ENCODE results near the gene RCOR2. TPM values are rescaled to one million over a fixed set of nuclear protein-coding genes. Genes with fewer than 3 reads are reported as not detected.
"Not testable (repeated sequence)": the region's sequence is repeated elsewhere in the genome, so short reads cannot be mapped to it uniquely, and the experiment has no call there.

RCOR2 gene
- total and polyA plus RNA-seq, 2 experiments from 2014 or later = 5.5 to 66.9 TPM

DNA sequence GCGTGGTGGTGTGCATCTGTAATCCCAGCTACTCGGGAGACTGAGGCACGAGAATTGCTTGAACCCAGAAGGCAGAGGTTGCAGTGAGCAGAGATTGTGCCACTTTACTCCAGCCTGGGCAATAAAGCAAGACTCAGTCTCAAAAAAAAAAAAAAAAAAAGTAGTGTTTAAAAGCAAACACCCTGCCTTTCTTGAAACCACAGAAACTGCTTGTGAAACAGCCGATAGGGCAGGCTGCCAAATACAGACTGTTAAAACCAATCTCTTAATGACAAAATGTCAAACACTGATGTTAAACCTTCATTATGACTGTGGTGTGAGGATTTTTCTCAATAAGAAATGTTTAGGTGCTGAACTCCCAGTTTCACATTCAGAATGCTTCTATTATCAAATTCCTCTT, 50.8 kb downstream of the RCOR2 start:
- Mint-ChIP-seq H3K9me3 (no peaks in the 10 kb centered on the region), H3K4me1 (peaks cover 60% of the 10 kb centered on the region), H3K27ac (no peak overlapping the region), H3K27me3 (ENCODE audit: insufficient read depth, low read depth, poor library complexity) (peaks cover 9% of the 10 kb centered on the region), H3K4me3 (no peak overlapping the region), H3K36me3 (ENCODE audit: low read depth) (peaks cover 7% of the 10 kb centered on the region; the same call in 2 of the 3 replicates)
- no peaks in the 10 kb centered on the region for H3K9me2 ChIP-seq (ENCODE audit: insufficient read depth)
- H3K4me1 ChIP-seq (ENCODE audit: insufficient read depth) = peaks cover 25% of the 10 kb centered on the region
- H3F3A ChIP-seq (replicated peaks; ENCODE audit: low read depth) = peaks cover 9% of the 10 kb centered on the region; the same call in 1 of the 2 replicates
- no peak for TF ChIP-seq JUNB (IDR thresholded peaks at IDR 0.05; ENCODE audit: unreplicated experiment)
- no peak for TF ChIP-seq STAT1 (IDR thresholded peaks at IDR 0.05; ENCODE audit: unreplicated experiment)
- no peak for TF ChIP-seq EZH2 (IDR thresholded peaks at IDR 0.05; ENCODE audit: low read depth, unreplicated experiment)
- TF ChIP-seq ZNF331 (CRISPR knock-in tag; IDR thresholded peaks at IDR 0.05; ENCODE audit: low read depth) = no peak
- TF ChIP-seq, protein P1, sequence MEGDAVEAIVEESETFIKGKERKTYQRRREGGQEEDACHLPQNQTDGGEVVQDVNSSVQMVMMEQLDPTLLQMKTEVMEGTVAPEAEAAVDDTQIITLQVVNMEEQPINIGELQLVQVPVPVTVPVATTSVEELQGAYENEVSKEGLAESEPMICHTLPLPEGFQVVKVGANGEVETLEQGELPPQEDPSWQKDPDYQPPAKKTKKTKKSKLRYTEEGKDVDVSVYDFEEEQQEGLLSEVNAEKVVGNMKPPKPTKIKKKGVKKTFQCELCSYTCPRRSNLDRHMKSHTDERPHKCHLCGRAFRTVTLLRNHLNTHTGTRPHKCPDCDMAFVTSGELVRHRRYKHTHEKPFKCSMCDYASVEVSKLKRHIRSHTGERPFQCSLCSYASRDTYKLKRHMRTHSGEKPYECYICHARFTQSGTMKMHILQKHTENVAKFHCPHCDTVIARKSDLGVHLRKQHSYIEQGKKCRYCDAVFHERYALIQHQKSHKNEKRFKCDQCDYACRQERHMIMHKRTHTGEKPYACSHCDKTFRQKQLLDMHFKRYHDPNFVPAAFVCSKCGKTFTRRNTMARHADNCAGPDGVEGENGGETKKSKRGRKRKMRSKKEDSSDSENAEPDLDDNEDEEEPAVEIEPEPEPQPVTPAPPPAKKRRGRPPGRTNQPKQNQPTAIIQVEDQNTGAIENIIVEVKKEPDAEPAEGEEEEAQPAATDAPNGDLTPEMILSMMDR (conservative IDR thresholded peaks at IDR 0.05; ENCODE audit: low read depth in 2 of 2) = no peak
- TF ChIP-seq, protein P2, sequence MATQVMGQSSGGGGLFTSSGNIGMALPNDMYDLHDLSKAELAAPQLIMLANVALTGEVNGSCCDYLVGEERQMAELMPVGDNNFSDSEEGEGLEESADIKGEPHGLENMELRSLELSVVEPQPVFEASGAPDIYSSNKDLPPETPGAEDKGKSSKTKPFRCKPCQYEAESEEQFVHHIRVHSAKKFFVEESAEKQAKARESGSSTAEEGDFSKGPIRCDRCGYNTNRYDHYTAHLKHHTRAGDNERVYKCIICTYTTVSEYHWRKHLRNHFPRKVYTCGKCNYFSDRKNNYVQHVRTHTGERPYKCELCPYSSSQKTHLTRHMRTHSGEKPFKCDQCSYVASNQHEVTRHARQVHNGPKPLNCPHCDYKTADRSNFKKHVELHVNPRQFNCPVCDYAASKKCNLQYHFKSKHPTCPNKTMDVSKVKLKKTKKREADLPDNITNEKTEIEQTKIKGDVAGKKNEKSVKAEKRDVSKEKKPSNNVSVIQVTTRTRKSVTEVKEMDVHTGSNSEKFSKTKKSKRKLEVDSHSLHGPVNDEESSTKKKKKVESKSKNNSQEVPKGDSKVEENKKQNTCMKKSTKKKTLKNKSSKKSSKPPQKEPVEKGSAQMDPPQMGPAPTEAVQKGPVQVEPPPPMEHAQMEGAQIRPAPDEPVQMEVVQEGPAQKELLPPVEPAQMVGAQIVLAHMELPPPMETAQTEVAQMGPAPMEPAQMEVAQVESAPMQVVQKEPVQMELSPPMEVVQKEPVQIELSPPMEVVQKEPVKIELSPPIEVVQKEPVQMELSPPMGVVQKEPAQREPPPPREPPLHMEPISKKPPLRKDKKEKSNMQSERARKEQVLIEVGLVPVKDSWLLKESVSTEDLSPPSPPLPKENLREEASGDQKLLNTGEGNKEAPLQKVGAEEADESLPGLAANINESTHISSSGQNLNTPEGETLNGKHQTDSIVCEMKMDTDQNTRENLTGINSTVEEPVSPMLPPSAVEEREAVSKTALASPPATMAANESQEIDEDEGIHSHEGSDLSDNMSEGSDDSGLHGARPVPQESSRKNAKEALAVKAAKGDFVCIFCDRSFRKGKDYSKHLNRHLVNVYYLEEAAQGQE (IDR thresholded peaks at IDR 0.05; ENCODE audit: unreplicated experiment) = no peak
- no peak for TF ChIP-seq CREB1 (CRISPR knock-in tag; IDR thresholded peaks at IDR 0.05; ENCODE audit: low read depth)
- TF ChIP-seq POLR2AphosphoS5 (IDR thresholded peaks at IDR 0.05; ENCODE audit: low read depth) = no peak
- TF ChIP-seq, protein P3, sequence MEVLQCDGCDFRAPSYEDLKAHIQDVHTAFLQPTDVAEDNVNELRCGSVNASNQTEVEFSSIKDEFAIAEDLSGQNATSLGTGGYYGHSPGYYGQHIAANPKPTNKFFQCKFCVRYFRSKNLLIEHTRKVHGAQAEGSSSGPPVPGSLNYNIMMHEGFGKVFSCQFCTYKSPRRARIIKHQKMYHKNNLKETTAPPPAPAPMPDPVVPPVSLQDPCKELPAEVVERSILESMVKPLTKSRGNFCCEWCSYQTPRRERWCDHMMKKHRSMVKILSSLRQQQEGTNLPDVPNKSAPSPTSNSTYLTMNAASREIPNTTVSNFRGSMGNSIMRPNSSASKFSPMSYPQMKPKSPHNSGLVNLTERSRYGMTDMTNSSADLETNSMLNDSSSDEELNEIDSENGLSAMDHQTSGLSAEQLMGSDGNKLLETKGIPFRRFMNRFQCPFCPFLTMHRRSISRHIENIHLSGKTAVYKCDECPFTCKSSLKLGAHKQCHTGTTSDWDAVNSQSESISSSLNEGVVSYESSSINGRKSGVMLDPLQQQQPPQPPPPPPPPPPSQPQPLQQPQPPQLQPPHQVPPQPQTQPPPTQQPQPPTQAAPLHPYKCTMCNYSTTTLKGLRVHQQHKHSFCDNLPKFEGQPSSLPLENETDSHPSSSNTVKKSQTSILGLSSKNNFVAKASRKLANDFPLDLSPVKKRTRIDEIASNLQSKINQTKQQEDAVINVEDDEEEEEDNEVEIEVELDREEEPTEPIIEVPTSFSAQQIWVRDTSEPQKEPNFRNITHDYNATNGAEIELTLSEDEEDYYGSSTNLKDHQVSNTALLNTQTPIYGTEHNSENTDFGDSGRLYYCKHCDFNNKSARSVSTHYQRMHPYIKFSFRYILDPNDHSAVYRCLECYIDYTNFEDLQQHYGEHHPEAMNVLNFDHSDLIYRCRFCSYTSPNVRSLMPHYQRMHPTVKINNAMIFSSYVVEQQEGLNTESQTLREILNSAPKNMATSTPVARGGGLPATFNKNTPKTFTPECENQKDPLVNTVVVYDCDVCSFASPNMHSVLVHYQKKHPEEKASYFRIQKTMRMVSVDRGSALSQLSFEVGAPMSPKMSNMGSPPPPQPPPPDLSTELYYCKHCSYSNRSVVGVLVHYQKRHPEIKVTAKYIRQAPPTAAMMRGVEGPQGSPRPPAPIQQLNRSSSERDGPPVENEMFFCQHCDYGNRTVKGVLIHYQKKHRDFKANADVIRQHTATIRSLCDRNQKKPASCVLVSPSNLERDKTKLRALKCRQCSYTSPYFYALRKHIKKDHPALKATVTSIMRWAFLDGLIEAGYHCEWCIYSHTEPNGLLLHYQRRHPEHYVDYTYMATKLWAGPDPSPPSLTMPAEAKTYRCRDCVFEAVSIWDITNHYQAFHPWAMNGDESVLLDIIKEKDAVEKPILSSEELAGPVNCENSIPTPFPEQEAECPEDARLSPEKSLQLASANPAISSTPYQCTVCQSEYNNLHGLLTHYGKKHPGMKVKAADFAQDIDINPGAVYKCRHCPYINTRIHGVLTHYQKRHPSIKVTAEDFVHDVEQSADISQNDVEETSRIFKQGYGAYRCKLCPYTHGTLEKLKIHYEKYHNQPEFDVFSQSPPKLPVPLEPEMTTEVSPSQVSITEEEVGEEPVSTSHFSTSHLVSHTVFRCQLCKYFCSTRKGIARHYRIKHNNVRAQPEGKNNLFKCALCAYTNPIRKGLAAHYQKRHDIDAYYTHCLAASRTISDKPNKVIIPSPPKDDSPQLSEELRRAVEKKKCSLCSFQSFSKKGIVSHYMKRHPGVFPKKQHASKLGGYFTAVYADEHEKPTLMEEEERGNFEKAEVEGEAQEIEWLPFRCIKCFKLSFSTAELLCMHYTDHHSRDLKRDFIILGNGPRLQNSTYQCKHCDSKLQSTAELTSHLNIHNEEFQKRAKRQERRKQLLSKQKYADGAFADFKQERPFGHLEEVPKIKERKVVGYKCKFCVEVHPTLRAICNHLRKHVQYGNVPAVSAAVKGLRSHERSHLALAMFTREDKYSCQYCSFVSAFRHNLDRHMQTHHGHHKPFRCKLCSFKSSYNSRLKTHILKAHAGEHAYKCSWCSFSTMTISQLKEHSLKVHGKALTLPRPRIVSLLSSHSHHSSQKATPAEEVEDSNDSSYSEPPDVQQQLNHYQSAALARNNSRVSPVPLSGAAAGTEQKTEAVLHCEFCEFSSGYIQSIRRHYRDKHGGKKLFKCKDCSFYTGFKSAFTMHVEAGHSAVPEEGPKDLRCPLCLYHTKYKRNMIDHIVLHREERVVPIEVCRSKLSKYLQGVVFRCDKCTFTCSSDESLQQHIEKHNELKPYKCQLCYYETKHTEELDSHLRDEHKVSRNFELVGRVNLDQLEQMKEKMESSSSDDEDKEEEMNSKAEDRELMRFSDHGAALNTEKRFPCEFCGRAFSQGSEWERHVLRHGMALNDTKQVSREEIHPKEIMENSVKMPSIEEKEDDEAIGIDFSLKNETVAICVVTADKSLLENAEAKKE (CRISPR knock-in tag; IDR thresholded peaks at IDR 0.05) = no peak
- TF ChIP-seq EZH2phosphoT487 (IDR thresholded peaks at IDR 0.05; ENCODE audit: unreplicated experiment) = no peak
- H2AFZ ChIP-seq = no peak overlapping the region
- H3K27ac ChIP-seq (ENCODE audit: low read depth) = no peak overlapping the region
- no peaks in the 10 kb centered on the region for H3K27me3 ChIP-seq (ENCODE audit: insufficient read depth)
- DNase-seq (ENCODE audit: low spot score) (no peak), ATAC-seq (no peak)
- H3K4me3 ChIP-seq = no peak overlapping the region
- peaks cover 93% of the 10 kb centered on the region for H3K79me2 ChIP-seq (replicated peaks; ENCODE audit: insufficient read depth)
- no peaks in the 10 kb centered on the region; the same call in 1 of the 2 replicates for H3K36me3 ChIP-seq (ENCODE audit: insufficient read depth)
- peaks cover 46% of the 10 kb centered on the region for H4K20me1 ChIP-seq (replicated peaks; ENCODE audit: insufficient read depth)
- no peak overlapping the region for H3K4me2 ChIP-seq

DNA sequence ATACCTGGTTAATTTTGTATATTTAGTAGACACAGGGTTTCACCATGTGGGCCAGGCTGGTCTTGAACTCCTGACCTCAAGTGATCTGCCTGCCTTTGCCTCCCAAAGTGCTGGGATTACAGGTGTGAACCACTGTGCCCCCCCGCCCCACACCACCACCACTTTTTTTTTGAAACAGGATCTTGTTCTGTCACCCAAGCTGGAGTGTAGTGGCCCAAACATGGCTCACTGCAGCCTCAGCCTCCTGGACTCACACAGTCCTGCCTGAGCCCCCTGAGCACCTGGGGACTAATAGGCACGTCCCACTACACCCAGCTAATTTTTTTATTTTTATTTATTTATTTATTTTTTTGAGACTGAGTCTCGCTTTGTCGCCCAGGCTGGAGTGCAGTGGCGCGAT, 53.3 kb downstream of the RCOR2 start:
- H3K4me2 ChIP-seq; H3K27me3 ChIP-seq (ENCODE audit: insufficient read depth); H3K27ac Mint-ChIP-seq; H3K27ac ChIP-seq (ENCODE audit: low read depth); H3F3A ChIP-seq (replicated peaks; ENCODE audit: low read depth); DNase-seq (ENCODE audit: low spot score); H3K27me3 Mint-ChIP-seq (ENCODE audit: insufficient read depth, low read depth, poor library complexity); H2AFZ ChIP-seq; ATAC-seq; H3K4me3 Mint-ChIP-seq; H3K9me2 ChIP-seq (ENCODE audit: insufficient read depth); H3K36me3 ChIP-seq (ENCODE audit: insufficient read depth); H3K36me3 Mint-ChIP-seq (ENCODE audit: low read depth); H3K9me3 Mint-ChIP-seq; H3K4me3 ChIP-seq: not testable (repeated sequence)
- H4K20me1 ChIP-seq (replicated peaks; ENCODE audit: insufficient read depth) = peaks cover 37% of the 10 kb centered on the region
- peaks cover 18% of the 10 kb centered on the region for H3K4me1 ChIP-seq (ENCODE audit: insufficient read depth)
- H3K4me1 Mint-ChIP-seq = peaks cover 41% of the 10 kb centered on the region
- peaks cover 92% of the 10 kb centered on the region for H3K79me2 ChIP-seq (replicated peaks; ENCODE audit: insufficient read depth)

Data from GM23338 (cell line).